Dendritic cell treated with granulocyte-macrophage colony-stimulating factor and Interleukin-4, amounts not matched to agents 40 ng/mL and 50 ng/mL, for 4 days (primary cell): ENCODE measurements around the gene FBXO8.
A peak's percentile ranks its signal among the peaks of the same experiment; 100 is the strongest.

Experiments used
- H3K27ac Mint-ChIP-seq: one replicate; pipeline ENCODE4 v1.8.0; 2022; ENCODE audit warnings: mild to moderate bottlenecking, mixed read lengths
- H3K27me3 Mint-ChIP-seq: one replicate; pipeline ENCODE4 v1.8.0; 2022; ENCODE audit warnings: mild to moderate bottlenecking, mixed read lengths
- H3K36me3 Mint-ChIP-seq: one replicate; pipeline ENCODE4 v1.8.0; 2022; ENCODE audit warnings: low read depth, mixed read lengths
- H3K4me1 Mint-ChIP-seq: one replicate; pipeline ENCODE4 v1.8.0; 2022; ENCODE audit warnings: low read depth, mixed read lengths
- H3K4me3 Mint-ChIP-seq: one replicate; pipeline ENCODE4 v1.8.0; 2022; ENCODE audit warnings: mild to moderate bottlenecking, moderate library complexity, mixed read lengths
- H3K9me3 Mint-ChIP-seq: one replicate; pipeline ENCODE4 v1.8.0; 2022; ENCODE audit warnings: mixed read lengths
- intact Hi-C: fragments of 100-400 bp; cut with micrococcal nuclease; formaldehyde crosslinking; loops from one replicate; pipeline ENCODE4 v1.15.0; 2022

Gene FBXO8, protein sequence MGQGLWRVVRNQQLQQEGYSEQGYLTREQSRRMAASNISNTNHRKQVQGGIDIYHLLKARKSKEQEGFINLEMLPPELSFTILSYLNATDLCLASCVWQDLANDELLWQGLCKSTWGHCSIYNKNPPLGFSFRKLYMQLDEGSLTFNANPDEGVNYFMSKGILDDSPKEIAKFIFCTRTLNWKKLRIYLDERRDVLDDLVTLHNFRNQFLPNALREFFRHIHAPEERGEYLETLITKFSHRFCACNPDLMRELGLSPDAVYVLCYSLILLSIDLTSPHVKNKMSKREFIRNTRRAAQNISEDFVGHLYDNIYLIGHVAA

DNA sequence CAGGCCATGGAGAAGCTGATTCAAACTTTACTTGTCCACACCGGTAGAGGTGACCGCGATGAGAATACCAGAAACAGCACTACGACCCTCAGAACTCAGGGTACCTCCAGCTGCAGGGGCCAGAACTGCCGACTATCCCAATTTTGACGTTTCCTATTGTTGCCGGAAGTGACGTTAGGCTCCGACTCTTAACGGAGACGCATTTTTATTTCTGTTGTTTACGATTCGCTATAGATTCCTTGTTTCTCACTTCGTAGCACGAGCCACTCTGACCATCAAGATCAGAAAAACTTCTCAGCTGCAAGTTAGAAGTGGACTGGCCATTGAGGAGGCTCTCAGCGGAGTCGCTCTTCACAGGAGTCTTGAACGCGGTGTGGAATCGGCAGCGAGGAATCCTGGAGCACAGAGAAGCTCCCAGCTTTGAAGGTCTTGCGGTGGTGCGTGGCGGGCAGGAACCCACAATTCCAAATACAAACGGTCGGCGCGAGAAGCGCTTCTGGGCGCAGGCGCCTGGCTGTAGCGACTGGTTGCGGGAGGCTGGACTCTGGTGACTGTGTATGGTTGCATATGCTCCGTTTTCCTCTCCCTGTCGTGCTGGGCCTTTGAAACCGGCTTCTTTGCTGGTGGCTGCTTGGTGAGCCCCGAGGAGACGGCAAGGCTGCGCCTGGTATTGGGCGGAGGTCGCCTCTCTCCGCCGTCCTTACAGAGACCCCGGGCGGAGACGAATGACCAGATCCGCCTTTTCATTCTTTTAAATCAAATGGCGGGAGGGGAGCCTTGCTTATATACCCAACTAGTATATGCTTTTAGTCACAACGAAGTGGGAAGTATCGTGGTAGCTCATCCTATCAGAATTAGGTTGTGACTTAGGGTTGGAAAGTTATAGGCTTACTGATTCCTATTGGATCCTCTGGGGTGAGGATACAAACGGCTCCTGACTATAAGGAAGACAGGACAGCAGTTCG lies at the start of gene FBXO8, which contains the start of gene CEP44:
TSS of gene FBXO8 (minus strand) at position 161 of the 965 bp plus-strand sequence. CDS start 20,575 bp downstream, outside the sequence.
TSS of gene CEP44 (plus strand) at position 405 of the 965 bp plus-strand sequence. CDS start 15,211 bp downstream, outside the sequence.
- peak within 1 kb of the TSS; percentile 93 for H3K4me3 Mint-ChIP-seq
- H3K9me3 Mint-ChIP-seq: no peaks in the 10 kb centered on the region
- peak within 1 kb of the TSS; percentile 100 for H3K27ac Mint-ChIP-seq
- H3K36me3 Mint-ChIP-seq: peaks cover 36% of the 10 kb centered on the region
- peaks cover 50% of the 10 kb centered on the region for H3K4me1 Mint-ChIP-seq
- intact Hi-C loops: loop anchor here (2.0 to 10.0 kb wide), 4 partner anchors 17 to 915 kb away; no protein-coding TSS in a partner anchor
- no peaks in the 10 kb centered on the region for H3K27me3 Mint-ChIP-seq

DNA sequence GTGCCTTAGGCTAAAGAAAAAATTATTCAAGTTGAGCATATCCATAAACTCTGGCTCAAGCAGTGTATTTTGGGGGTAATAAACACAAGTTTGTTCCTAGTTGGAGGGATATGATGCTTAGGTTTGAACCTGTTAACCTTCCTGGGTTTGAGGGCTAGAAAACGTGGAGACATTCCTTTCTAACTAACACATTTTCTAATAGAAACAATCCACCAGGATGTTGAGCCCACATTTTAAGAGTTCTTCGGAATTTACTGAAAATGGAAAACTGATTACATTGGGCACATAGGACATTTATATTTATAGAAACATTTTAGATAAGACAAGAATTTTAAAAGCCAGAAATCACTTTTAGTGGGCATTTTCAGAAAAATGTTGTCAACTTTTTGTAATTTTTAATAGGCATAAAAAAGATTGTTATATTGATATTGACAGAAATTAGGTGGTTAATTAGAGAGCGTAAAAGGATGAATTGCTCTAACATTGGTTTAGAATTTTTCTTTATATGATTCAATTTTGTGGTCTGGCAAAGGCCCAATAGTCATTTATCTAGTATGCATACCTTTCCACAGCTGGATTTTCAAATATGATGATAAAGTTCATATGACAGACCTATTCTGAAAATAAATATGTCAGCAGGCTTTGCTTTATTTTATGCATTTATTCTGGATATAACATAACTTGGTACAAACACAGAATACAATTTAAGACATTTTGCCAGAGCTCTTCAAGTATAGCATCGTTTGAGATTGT lies 49.5 kb upstream of the FBXO8 start:
- intact Hi-C loops: no loop called here
- no peak overlapping the region for H3K27ac Mint-ChIP-seq
- H3K4me3 Mint-ChIP-seq: no peak overlapping the region
- no peaks in the 10 kb centered on the region for H3K9me3 Mint-ChIP-seq
- no peaks in the 10 kb centered on the region for H3K36me3 Mint-ChIP-seq
- H3K27me3 Mint-ChIP-seq: no peaks in the 10 kb centered on the region
- H3K4me1 Mint-ChIP-seq: no peaks in the 10 kb centered on the region

- Mint-ChIP-seq H3K9me3 (no peaks in the 10 kb centered on the region), H3K27me3 (no peaks in the 10 kb centered on the region), H3K27ac (no peak overlapping the region), H3K36me3 (peaks cover 9% of the 10 kb centered on the region), H3K4me1 (no peaks in the 10 kb centered on the region), H3K4me3 (no peak overlapping the region)
- intact Hi-C loops: no loop called here
These were observed 41.3 kb upstream of the FBXO8 start for GRCh38 chr4:174324725-174325124.

GRCh38 chr4:174324236-174324635 lies 40.8 kb upstream of the FBXO8 start:
- Mint-ChIP-seq H3K9me3 (no peaks in the 10 kb centered on the region), H3K36me3 (peaks cover 9% of the 10 kb centered on the region), H3K4me1 (no peaks in the 10 kb centered on the region), H3K27ac (no peak overlapping the region), H3K4me3 (no peak overlapping the region), H3K27me3 (no peaks in the 10 kb centered on the region)
- intact Hi-C loops: no loop called here

DNA sequence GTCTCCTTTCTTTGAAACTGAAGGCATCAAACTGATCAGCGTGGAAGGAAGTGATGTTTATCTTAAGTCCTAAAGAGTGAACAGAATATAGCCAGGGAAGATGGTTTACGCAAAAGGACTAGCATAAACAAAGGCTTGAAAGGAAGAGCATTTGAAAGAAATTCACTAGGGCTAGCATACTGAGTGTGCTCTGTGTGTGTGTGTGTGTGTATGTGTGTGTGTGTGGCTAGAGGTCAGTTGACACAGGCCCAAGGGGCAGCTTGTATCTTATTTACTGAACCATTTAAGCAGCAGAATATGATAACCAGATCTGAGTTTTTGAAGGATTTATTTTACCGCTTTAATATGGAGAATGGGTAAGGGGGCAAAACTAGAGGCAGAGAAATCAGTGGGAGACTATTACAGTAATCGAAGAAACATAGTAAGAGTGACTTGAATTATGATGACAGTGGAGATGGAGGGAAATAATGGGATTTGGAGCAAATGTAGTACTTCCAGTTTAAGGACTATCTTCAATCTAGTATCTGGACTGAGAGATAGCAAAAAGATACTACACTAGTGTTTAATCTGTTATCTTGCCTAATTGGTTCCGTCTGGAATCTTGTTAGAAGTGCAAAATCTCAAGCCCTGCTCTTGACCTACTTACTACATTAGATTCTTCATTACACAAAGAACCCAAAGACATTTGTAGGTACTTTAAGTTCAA lies 37.2 kb upstream of the FBXO8 start:
- Mint-ChIP-seq H3K9me3 (no peaks in the 10 kb centered on the region), H3K27ac (no peak overlapping the region), H3K4me1 (no peaks in the 10 kb centered on the region), H3K4me3 (no peak overlapping the region), H3K27me3 (no peaks in the 10 kb centered on the region), H3K36me3 (peaks cover 15% of the 10 kb centered on the region)
- intact Hi-C loops: no loop called here

DNA sequence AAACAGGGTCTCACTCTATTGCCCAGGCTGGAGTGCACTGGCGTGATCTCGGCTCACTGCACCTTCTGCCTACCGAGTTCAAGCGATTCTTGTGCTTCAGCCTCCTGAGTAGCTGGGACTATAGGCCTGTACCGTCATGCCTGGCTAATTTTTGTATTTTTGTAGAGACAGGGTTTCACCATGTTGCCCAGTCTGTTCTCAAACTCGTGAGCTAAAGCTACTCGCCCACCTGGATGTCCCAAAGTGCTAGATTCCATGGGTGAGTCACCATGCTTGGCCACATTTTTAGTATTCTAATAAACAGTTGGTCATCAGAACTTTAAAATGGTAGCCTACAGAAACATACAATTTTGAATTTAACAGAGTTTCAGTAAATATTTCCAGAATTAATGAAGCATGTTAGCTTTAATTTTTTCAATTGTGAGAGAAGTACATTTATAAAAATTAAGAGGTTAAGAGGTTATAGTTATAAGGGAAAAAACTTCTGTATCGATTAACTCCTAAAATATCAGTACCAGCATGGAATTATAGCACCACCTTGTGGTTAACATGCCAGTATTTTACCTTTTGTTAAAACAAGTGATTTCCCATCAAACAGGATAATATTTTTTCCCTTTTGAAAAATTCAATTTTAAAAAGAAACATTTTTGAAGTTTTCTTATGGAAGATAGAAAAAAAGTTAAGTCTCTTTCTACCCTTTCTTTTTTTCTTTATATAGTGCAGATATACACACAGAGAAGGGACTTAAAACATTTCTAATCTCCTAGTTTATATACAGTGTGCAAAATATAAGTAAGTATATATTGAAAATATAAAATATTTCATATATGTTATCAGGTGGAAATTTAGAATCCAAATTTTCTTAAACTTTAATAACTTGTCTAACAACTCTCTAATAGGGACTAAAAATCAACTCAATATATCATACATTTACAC lies 35.6 kb upstream of the FBXO8 start:
- H3K27me3 Mint-ChIP-seq: no peaks in the 10 kb centered on the region
- intact Hi-C loops: loop anchor here (1.0 to 10.0 kb wide), 4 partner anchors 97 to 487 kb away; no protein-coding TSS in a partner anchor
- no peaks in the 10 kb centered on the region for H3K9me3 Mint-ChIP-seq
- peaks cover 15% of the 10 kb centered on the region for H3K36me3 Mint-ChIP-seq
- no peak overlapping the region for H3K4me3 Mint-ChIP-seq
- no peak overlapping the region for H3K27ac Mint-ChIP-seq
- peaks cover 8% of the 10 kb centered on the region for H3K4me1 Mint-ChIP-seq

- H3K4me1 Mint-ChIP-seq: peaks cover 8% of the 10 kb centered on the region
- intact Hi-C loops: loop anchor here (5.0 to 10.0 kb wide), 2 partner anchors 303 to 485 kb away; no protein-coding TSS in a partner anchor
- H3K9me3 Mint-ChIP-seq: no peaks in the 10 kb centered on the region
- no peak overlapping the region for H3K4me3 Mint-ChIP-seq
- no peak overlapping the region for H3K27ac Mint-ChIP-seq
- H3K36me3 Mint-ChIP-seq: peaks cover 27% of the 10 kb centered on the region
- H3K27me3 Mint-ChIP-seq: no peaks in the 10 kb centered on the region
These were observed 34.1 kb upstream of the FBXO8 start for GRCh38 chr4:174317531-174317930.

DNA sequence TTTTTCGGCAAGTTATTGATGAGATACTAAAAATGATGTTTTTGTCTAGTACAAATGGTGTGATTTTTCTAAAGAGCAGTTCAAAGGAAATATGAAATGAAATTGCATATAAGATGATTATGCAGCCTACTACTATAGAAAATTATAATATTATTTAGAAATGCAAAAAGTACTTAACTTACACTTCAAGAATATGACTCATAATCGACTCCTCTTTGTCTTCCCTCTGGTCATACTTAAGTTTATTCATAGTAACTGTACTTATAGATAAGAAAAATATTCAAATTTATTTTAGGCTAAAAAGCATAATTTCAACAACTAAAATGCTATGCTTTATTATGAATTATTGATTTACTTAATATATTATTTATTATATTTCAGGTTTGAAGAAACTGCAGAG lies 33.5 kb upstream of the FBXO8 start:
- Mint-ChIP-seq H3K27me3 (no peaks in the 10 kb centered on the region), H3K36me3 (peaks cover 28% of the 10 kb centered on the region), H3K4me1 (peaks cover 8% of the 10 kb centered on the region), H3K27ac (no peak overlapping the region), H3K4me3 (no peak overlapping the region), H3K9me3 (no peaks in the 10 kb centered on the region)
- intact Hi-C loops: loop anchor here (5.0 to 10.0 kb wide), 2 partner anchors 302 to 485 kb away; no protein-coding TSS in a partner anchor

GRCh38 chr4:174316546-174316945 lies 33.1 kb upstream of the FBXO8 start:
- Mint-ChIP-seq H3K9me3 (no peaks in the 10 kb centered on the region), H3K4me1 (peaks cover 8% of the 10 kb centered on the region), H3K4me3 (no peak overlapping the region), H3K27ac (no peak overlapping the region), H3K27me3 (no peaks in the 10 kb centered on the region), H3K36me3 (peaks cover 28% of the 10 kb centered on the region)
- intact Hi-C loops: loop anchor here (5.0 to 10.0 kb wide), 2 partner anchors 302 to 484 kb away; no protein-coding TSS in a partner anchor

GRCh38 chr4:174314770-174315169 lies 31.3 kb upstream of the FBXO8 start:
- Mint-ChIP-seq H3K27ac (peak overlapping the region; percentile 41), H3K36me3 (peaks cover 19% of the 10 kb centered on the region)
- intact Hi-C loops: loop anchor here (5.0 to 10.0 kb wide), 2 partner anchors 300 to 482 kb away; no protein-coding TSS in a partner anchor

DNA sequence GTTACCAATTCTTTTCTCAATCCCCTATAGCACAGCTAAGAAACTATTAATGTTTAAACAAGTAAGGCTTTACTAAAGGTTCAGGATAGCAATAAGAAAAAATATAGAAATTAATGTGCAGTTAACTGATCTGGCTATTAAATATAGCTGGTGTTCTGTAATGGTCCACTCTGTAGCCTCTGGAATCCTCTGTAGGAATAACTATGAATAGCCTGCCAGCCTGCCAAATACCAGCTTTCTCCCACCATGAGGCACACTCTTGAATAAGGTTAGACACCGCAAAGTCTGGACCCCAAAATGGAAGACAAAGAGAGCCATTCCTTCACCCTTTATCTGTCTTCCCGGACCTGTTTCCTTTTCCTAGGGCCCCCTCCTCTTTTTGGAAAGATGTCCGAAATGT lies 30.8 kb upstream of the FBXO8 start:
- peaks cover 21% of the 10 kb centered on the region for H3K36me3 Mint-ChIP-seq
- no peaks in the 10 kb centered on the region for H3K27me3 Mint-ChIP-seq
- H3K9me3 Mint-ChIP-seq: no peaks in the 10 kb centered on the region
- H3K27ac Mint-ChIP-seq: no peak overlapping the region
- H3K4me3 Mint-ChIP-seq: no peak overlapping the region
- peaks cover 8% of the 10 kb centered on the region for H3K4me1 Mint-ChIP-seq
- intact Hi-C loops: loop anchor here (10.0 kb wide), 1 partner anchor 299 kb away; no protein-coding TSS in a partner anchor

More at GRCh38 chr4:174314770-174315169, 31.3 kb upstream of the FBXO8 start:
- Mint-ChIP-seq H3K4me1 (peaks cover 8% of the 10 kb centered on the region), H3K4me3 (no peak overlapping the region), H3K27me3 (no peaks in the 10 kb centered on the region), H3K9me3 (no peaks in the 10 kb centered on the region)

GRCh38 chr4:174312993-174313392 lies 29.5 kb upstream of the FBXO8 start:
- Mint-ChIP-seq H3K9me3 (no peaks in the 10 kb centered on the region), H3K4me1 (peaks cover 8% of the 10 kb centered on the region), H3K4me3 (no peak overlapping the region), H3K36me3 (peaks cover 24% of the 10 kb centered on the region), H3K27ac (no peak overlapping the region), H3K27me3 (no peaks in the 10 kb centered on the region)
- intact Hi-C loops: loop anchor here (10.0 kb wide), 1 partner anchor 298 kb away; no protein-coding TSS in a partner anchor
